Stimulated activated CD4-positive, alpha-beta T cell treated with anti-CD3 and anti-CD28 coated beads, Interleukin-4, amount 100 ng/mL, for 24 hours (primary cell): Measurements from ENCODE around the gene HDAC3.

Experiments
- DNase-seq: peaks from one replicate; pipeline ENCODE4 v3.0.0-alpha.2; 2020

Gene HDAC3

DNA sequence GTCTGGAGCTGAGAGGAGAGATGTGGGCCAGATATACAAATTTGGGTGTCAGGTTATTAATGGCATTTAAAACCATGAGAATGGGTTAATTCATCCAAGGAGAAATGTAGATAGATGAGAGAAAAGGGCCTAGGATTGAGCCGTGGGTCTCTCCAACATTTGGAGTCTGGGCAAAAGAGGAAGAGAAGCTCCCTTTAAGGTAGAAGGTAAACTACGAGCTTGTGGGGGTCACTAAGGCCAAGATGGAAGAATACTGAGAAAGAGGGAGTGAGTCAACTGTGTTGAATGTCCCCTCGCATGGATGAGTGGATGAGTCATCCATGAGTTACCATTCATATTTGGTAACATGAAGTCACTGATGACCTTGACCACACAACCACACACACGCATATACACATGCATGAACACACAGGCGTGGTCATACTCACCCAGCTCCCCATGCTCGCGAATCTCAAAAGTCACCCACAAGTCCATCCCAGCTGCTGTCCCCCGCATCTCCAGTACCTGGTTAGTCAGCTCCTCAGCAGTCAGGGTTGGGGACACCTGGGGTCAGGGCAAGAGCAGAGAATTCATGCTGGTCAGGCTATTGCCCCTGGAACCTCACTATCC, 21.4 kb upstream of the HDAC3 start:
- no peak for DNase-seq

GRCh38 chr5:141657404-141657803, 20.8 kb upstream of the HDAC3 start:
- no peak for DNase-seq

DNA sequence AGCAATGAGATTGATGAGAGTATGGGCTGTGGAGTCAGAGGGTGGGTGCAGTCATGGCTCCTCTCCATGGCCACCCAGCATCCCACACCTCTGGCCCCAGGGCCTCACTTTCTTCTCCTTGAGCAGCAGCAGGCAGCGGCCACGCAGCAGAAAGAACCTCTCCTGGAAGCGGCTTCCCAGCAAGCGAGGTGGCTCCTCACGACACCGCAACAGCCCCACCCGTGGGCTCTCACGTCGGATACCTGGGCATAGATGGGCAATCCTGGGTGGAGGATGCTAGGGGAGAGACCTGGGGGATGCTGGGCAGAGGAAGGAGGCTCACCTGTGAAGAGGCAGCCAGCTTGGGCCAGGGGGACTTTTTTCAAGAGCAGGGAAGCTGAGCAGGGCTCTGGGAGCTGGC, 19.7 kb upstream of the HDAC3 start:
- no peak for DNase-seq

DNA sequence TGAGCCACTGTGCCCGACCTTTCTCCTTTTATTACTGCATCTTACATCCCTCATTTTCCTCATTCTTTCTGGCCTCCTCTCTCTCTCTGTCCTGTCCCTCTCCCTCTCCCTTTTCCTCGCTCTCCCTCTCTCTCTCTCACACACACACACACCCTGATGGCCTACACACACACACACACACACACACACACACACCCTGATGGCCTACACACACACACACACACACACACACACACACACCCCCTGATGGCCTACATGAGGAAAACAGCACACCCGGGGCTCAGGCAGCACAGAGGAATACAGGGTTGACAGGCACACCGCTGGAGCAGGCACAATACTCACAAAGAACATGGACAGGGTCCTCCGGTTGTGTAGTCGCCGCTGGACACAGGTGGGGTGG, 18.4 kb upstream of the HDAC3 start:
- no peak for DNase-seq

DNA sequence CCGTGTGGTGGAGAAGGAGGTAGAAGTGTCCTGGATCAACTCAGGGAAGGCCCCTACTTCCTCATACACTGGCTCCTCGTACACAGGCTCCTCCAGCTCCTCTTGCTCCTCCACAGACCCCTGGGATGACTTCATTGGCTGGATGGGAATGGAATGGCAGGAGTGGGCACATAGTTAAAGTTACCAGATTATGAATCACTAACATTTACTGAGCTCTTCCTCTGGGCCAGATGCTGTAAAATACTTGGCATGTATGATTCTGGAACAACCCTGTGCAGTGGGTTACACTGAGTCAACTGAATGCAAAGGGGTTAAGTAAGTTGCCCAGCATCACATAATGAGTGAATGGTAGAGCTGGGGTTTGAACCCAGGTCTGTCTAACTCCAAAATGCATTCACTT, 17.6 kb upstream of the HDAC3 start:
- DNase-seq = no peak

GRCh38 chr5:141651728-141652105, 15.1 kb upstream of the HDAC3 start:
- no peak for DNase-seq

DNA sequence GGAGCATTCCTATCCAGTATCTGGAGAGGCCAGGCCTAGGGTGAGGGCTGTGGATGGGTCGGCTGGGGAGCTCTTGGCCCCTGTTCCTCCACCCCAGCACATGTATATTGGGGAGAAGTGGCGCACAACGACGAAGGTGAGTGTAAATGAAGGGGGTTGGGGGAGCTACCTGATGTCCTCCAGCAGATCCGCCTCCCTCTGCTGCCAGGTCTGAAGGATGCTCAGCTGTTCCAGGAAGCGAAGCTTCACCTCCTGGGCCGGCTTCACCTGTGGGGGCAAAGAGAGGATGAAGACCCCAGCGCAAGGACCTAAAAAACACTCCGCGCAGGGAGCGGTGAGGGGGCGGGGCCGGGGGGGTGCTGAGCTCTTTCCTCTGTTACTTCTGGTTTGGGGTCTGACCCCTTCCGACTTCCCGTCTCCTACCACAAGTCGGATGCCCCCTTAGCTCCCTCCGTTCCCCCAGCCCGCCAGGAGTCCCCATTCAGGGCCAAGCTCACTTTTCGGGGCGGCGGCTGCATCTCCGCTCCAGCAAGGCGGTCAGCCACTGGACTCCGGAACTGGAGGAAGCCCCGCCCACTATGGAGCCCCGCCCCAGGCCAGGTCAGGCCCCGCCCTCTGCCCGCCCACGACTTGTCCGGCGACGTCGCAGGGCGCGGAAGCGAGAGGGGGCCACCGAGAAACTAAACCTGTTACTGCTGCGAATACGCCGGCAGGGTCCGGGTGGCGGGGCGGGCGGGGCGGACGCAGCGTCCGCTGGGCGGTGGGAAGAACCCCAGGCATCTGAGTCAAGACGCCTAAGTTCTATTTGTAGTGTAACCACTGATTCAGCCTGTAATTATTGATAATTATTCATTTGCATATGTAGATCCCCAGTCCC, 14.4 kb upstream of the HDAC3 start, which contains the start of gene FCHSD1:
TSS of gene FCHSD1 (minus strand) at position 568 of the 877 bp plus-strand sequence. CDS start at position 518, 50 bp downstream.
- peak; percentile 81 for DNase-seq

DNA sequence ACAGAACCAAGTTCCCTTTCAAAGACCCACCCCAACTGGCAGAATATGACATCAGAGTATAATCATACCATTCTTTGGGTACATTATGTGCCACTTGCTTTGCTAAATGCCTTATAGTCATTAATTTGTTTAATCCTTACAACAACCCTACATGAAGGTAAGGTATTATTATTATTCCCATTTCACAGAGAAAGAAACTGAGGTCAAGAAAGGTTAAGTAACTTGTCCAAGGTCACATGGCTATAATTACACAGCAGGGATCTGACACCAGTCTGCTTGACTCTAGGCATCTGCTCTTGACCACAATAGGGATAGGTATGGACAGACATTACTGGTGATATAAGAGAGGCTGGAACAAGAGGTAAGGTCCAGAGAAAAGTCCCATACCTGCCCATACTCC, 13.3 kb upstream of the HDAC3 start:
- DNase-seq = no peak

- no peak for DNase-seq
Measured at GRCh38 chr5:141649056-141649688, 12.5 kb upstream of the HDAC3 start.

- DNase-seq = no peak
Measured at GRCh38 chr5:141647851-141648250, 11.2 kb upstream of the HDAC3 start.

DNA sequence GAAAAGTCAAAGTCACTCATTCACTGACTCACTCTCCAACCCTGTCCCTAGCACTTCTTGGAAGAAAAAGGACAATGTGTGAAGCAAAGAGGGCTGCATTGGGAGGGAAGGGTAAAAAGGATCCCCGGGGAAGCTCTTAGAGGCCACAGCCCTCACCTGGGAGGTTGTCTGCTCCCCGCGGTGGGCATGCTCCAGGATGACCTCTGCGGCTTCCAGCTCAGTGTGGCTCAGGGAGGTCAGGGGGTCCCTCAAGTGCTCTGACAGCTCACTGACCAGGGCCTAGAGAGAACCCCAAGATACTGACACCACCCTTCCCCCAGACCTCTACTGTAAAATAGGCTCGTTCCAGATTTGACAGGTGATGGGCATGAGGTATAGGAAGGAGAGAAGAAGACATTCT, 10.6 kb upstream of the HDAC3 start:
- DNase-seq = no peak

DNA sequence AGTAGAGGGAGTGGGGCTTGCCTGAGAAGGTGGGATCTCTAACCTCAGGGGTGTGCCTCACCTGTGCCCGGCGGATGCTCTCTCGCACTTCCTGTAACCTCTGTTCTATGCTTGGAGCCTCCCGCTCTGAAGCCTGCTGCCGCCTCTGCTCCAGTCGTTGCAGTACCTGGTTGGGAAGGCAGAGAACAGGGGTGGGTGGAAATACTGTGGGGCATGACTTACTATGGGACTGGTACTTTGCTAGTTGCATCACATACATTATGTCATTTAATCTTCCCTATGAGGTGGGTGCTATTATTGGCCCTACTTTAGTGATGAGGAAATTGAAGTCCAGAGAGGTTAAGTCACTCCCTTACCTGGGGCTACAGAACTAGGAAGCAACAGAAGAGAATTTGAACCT, 9.4 kb upstream of the HDAC3 start:
- DNase-seq = no peak

DNA sequence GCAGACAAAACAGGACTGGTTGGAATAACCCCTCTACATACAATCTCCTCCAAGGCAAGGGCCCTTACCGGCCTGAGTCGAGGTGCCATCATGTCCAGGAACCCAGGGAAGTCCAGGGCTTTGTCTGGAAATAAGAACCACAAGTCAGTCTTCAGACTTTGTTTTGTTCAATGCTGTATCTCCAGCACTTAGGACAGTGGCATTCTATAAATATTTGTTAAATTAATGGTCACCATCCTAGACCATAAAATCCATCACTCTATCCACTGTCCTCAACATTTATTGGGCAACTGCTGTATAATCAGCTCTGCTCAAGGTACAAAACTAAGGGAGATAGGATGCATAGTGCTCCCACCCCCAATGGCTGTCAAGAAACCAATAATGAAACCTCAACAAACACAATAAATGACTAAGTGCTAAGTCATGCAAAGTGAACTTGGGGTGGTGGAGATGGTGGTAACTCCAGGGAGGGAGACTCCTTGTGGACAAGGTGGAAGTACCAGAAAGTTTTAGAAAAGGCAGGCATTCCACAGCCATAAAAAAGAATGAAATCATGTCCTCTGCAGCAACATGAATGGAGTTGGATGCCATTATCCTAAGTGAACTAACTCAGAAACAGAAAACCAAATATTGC, 5.1 kb upstream of the HDAC3 start:
- peak; percentile 43 for DNase-seq

DNA sequence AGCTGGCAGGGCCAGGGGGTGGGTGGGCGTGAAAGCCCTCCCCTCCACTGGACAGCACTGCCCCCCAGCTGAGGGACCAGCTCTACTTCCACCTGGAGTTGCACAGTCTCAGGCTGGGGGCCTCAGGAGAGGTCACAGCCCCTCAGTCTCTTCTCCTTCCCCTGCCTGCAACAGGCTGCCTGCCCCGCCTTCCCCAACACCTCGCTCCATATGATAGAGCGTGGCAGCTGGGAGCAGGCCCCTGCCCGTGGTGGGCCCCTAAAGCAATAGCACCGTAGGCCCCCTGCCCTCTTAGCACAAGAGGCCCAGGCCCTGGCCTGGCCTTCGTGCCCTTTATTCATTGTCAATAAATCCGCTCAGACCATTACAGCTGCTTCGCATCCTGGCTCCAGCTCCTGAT, 4.0 kb upstream of the HDAC3 start:
- no peak for DNase-seq

DNA sequence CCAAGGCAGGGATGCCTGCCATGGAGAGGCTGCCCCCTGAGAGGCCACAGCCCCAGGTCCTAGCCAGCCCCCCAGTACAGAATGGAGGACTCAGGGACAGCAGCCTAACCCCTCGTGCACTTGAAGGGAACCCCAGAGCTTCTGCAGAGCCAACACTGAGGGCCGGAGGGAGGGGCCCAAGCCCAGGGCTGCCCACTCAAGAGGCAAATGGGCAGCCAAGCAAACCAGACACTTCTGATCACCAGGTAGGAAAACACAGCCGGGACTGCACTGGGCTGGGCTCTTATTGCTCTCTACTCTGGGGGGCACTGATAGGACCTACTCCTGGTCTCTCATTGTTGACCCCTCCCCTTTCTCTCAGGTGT, 3.4 kb upstream of the HDAC3 start:
- no peak for DNase-seq

DNA sequence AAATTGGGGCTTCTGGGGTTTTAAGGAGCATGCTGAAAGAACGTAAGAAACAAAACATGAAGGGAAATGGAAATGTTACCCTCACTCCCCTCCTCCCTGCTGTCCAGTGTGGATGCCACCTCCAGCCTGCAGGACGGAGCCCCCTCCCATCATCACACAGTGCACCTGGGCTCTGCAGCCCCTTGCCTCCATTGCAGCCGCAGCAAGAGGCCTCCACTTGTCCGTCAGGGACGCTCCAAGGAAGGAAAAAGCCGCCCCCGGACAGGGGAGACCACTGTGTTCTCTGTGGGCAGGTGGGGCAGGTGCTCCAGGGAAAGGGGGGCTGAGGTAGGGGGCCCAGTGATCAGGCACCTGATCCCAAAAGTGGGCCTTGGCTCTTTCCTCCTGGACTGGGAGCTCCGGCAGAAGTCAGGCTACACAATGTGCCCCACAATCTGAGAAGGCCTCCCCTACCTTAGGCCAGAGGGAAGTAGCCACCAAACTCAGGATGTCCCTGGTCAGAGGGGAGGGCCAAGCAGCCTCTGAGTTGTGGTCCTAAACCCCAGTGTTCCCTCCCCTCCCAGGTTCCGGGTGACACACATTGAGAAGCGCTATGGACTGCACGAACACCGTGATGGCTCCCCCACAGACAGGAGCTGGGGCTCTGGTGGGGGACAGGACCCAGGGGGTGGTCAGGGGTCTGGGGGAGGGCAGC, 2.9 kb upstream of the HDAC3 start:
- no peak for DNase-seq

GRCh38 chr5:141638771-141639170, 2.1 kb upstream of the HDAC3 start:
- DNase-seq = no peak

- DNase-seq = peak; percentile 60
Measured at GRCh38 chr5:141637767-141638419, 1.2 kb upstream of the HDAC3 start.

DNA sequence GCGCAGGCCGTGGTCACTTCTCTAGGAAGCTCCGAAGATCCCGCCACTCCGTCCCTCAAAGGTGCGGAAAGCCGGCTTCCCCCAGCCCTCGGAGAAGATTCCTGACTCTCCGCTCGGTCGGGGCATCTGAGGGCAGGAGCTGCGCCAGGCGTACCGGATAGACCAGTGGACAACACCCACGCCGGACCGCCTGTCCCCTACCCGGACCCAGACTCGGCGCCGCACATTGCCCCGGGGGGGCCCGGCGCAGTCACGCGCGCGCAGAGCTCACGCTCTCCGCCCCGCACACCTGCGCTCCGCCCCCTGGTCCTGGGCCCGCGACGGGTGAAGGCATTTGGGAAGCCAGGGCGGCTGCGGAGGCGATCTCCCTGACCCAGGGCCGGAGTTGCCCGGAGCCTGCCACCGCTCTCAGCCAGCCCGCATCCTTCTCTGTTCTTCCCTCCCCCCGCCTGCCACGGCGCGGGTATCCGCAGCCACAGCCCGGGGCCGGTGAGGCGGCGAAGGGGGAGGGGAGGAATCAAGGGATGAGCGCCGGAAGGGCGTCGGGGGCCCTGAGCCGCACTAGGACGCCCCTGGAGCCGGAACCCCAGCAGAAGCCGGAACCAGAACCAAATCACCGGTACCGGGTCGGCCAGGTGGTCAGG, 596 bp upstream of the HDAC3 start:
- peak; percentile 63 for DNase-seq

GRCh38 chr5:141636106-141636412, 590 bp downstream of the HDAC3 start:
- no peak for DNase-seq

- DNase-seq = no peak
Measured at GRCh38 chr5:141635646-141636045, 1.0 kb downstream of the HDAC3 start.

GRCh38 chr5:141634720-141635119, 1.9 kb downstream of the HDAC3 start:
- DNase-seq = no peak
